ENCODE measurements around the gene SNX13.
A peak's percentile ranks its signal among the peaks of the same experiment; 100 is the strongest.

SNX13 gene

GRCh38 chr7:17940302-17940883, at the start of gene SNX13:
Gene SNX13, minus strand, starts transcription at chr7:17940494. Its CDS starts 199 bp downstream, at chr7:17940295.
- no peak for TF ChIP-seq GATA1 (IDR thresholded peaks at IDR 0.05; ENCODE audit: low read depth, low read length)
- peak; percentile 90 for TF ChIP-seq POLR2A (IDR thresholded peaks at IDR 0.05; ENCODE audit: low read length)
- peak; percentile 94 to 96 for DNase-seq

GRCh38 chr7:17989546-17989945, 49.3 kb upstream of the SNX13 start:
- DNase-seq, result no peak
- TF ChIP-seq GATA1 (IDR thresholded peaks at IDR 0.05; ENCODE audit: low read depth, low read length), result no peak
- TF ChIP-seq POLR2A (IDR thresholded peaks at IDR 0.05; ENCODE audit: low read length), result no peak

- TF ChIP-seq POLR2A (IDR thresholded peaks at IDR 0.05; ENCODE audit: low read length) (no peak), GATA1 (IDR thresholded peaks at IDR 0.05; ENCODE audit: low read depth, low read length) (no peak)
- no peak for DNase-seq
Measured at GRCh38 chr7:17988858-17989257, 48.6 kb upstream of the SNX13 start.

- DNase-seq, result peak in 1 of 2 experiments; percentile 5
- no peak for TF ChIP-seq GATA1 (IDR thresholded peaks at IDR 0.05; ENCODE audit: low read depth, low read length)
Measured at GRCh38 chr7:17988141-17988540, 47.8 kb upstream of the SNX13 start.

GRCh38 chr7:17986851-17987250, 46.6 kb upstream of the SNX13 start:
- TF ChIP-seq GATA1 (IDR thresholded peaks at IDR 0.05; ENCODE audit: low read depth, low read length), result no peak
- no peak for TF ChIP-seq POLR2A (IDR thresholded peaks at IDR 0.05; ENCODE audit: low read length)
- DNase-seq, result no peak

- no peak for TF ChIP-seq POLR2A (IDR thresholded peaks at IDR 0.05; ENCODE audit: low read length)
- TF ChIP-seq GATA1 (IDR thresholded peaks at IDR 0.05; ENCODE audit: low read depth, low read length), result no peak
- DNase-seq, result no peak
Measured at GRCh38 chr7:17985473-17986239, 45.4 kb upstream of the SNX13 start.

- DNase-seq, result no peak
- TF ChIP-seq GATA1 (IDR thresholded peaks at IDR 0.05; ENCODE audit: low read depth, low read length) (no peak), POLR2A (IDR thresholded peaks at IDR 0.05; ENCODE audit: low read length) (no peak)
Measured at GRCh38 chr7:17984288-17984687, 44.0 kb upstream of the SNX13 start.

- no peak for TF ChIP-seq GATA1 (IDR thresholded peaks at IDR 0.05; ENCODE audit: low read depth, low read length)
- no peak for TF ChIP-seq POLR2A (IDR thresholded peaks at IDR 0.05; ENCODE audit: low read length)
- no peak for DNase-seq
Measured at GRCh38 chr7:17983221-17984062, 43.1 kb upstream of the SNX13 start.

- TF ChIP-seq POLR2A (IDR thresholded peaks at IDR 0.05; ENCODE audit: low read length), result no peak
- TF ChIP-seq GATA1 (IDR thresholded peaks at IDR 0.05; ENCODE audit: low read depth, low read length), result no peak
Measured at GRCh38 chr7:17976952-17977351, 36.7 kb upstream of the SNX13 start.

GRCh38 chr7:17971411-17971810, 31.1 kb upstream of the SNX13 start:
- no peak for DNase-seq
- no peak for TF ChIP-seq GATA1 (IDR thresholded peaks at IDR 0.05; ENCODE audit: low read depth, low read length)
- no peak for TF ChIP-seq POLR2A (IDR thresholded peaks at IDR 0.05; ENCODE audit: low read length)

More at GRCh38 chr7:17976952-17977351, 36.7 kb upstream of the SNX13 start:
- no peak for DNase-seq

GRCh38 chr7:17968791-17969715, 28.8 kb upstream of the SNX13 start:
- no peak for DNase-seq
- no peak for TF ChIP-seq POLR2A (IDR thresholded peaks at IDR 0.05; ENCODE audit: low read length)
- no peak for TF ChIP-seq GATA1 (IDR thresholded peaks at IDR 0.05; ENCODE audit: low read depth, low read length)

- TF ChIP-seq GATA1 (IDR thresholded peaks at IDR 0.05; ENCODE audit: low read depth, low read length) (no peak), POLR2A (IDR thresholded peaks at IDR 0.05; ENCODE audit: low read length) (no peak)
- DNase-seq, result no peak
Measured at GRCh38 chr7:17966706-17967105, 26.4 kb upstream of the SNX13 start.

- TF ChIP-seq POLR2A (IDR thresholded peaks at IDR 0.05; ENCODE audit: low read length) (no peak), GATA1 (IDR thresholded peaks at IDR 0.05; ENCODE audit: low read depth, low read length) (no peak)
- no peak for DNase-seq
Measured at GRCh38 chr7:17965603-17966002, 25.3 kb upstream of the SNX13 start.

Data from erythroblast (primary cell).